ENCODE measurements around the gene TLR1.
"Not testable (repeated sequence)": the region's sequence is repeated elsewhere in the genome, so short reads cannot be mapped to it uniquely, and the experiment has no call there.

Gene TLR1

GRCh38 chr4:38774181-38774955 lies 30.2 kb downstream of the TLR1 start:
- DNase-seq = no peak

- not testable (repeated sequence) for DNase-seq
Observed at GRCh38 chr4:38770281-38770680, 34.3 kb downstream of the TLR1 start.

- no peak for DNase-seq
Observed at GRCh38 chr4:38769857-38770256, 34.7 kb downstream of the TLR1 start.

GRCh38 chr4:38769441-38769840 lies 35.1 kb downstream of the TLR1 start:
- DNase-seq = no peak

GRCh38 chr4:38768968-38769394 lies 35.6 kb downstream of the TLR1 start:
- no peak for DNase-seq

- DNase-seq = not testable (repeated sequence)
Observed at GRCh38 chr4:38766940-38767339, 37.7 kb downstream of the TLR1 start.

GRCh38 chr4:38765382-38765781 lies 39.2 kb downstream of the TLR1 start:
- DNase-seq = no peak

- no peak for DNase-seq
Observed at GRCh38 chr4:38764277-38764676, 40.3 kb downstream of the TLR1 start.

GRCh38 chr4:38762560-38762959 lies 42.0 kb downstream of the TLR1 start:
- no peak for DNase-seq

- DNase-seq = no peak
Observed at GRCh38 chr4:38759790-38760122, 44.8 kb downstream of the TLR1 start.

GRCh38 chr4:38759113-38759789 lies 45.3 kb downstream of the TLR1 start:
- no peak for DNase-seq

- DNase-seq = no peak
Observed at GRCh38 chr4:38757945-38758600, 46.5 kb downstream of the TLR1 start.

- no peak for DNase-seq
Observed at GRCh38 chr4:38752941-38753806, 51.4 kb downstream of the TLR1 start.

- no peak for DNase-seq
Observed at GRCh38 chr4:38752372-38752940, 52.1 kb downstream of the TLR1 start.

GRCh38 chr4:38751341-38752010 lies 53.1 kb downstream of the TLR1 start:
- no peak for DNase-seq

- no peak for DNase-seq
Observed at GRCh38 chr4:38749336-38749735, 55.3 kb downstream of the TLR1 start.

GRCh38 chr4:38747629-38748028 lies 57.0 kb downstream of the TLR1 start:
- no peak for DNase-seq
